ENCODE data around the gene ZNF701. TPM values are rescaled to one million over a fixed set of nuclear protein-coding genes. Genes with fewer than 3 reads are reported as not detected.

The ZNF701 gene
- polyA plus RNA-seq, 1 of the 3 experiments (the other 2 are of a cell fraction), result 3.8 TPM

- WGBS (ENCODE audit: low lambda C conversion rate), result 67% methylated on average over 20 of the region's 20 CpGs
Measured at GRCh38 chr19:52524086-52524485, 46.0 kb upstream of the ZNF701 start.

More at GRCh38 chr19:52524086-52524485, 46.0 kb upstream of the ZNF701 start:
- peaks cover 14% of the 10 kb centered on the region for H3K79me2 ChIP-seq (ENCODE audit: insufficient read depth)
- H3K27ac ChIP-seq (ENCODE audit: low read depth in 2 of 2, low read length in 1 of 2), result no peak overlapping the region
- no peaks in the 10 kb centered on the region for H3K27me3 ChIP-seq (ENCODE audit: insufficient read depth)
- no peak overlapping the region for H3K9ac ChIP-seq
- CTCF ChIA-PET, result no interaction called here
- H3K36me3 ChIP-seq (replicated peaks in 1 of 2; ENCODE audit: control insufficient read depth in 1 of 2, insufficient read depth in 2 of 2, low read length in 1 of 2), result no peaks in the 10 kb centered on the region
- no peak overlapping the region for H2AFZ ChIP-seq (ENCODE audit: low read depth)
- TF ChIP-seq MXI1 (IDR thresholded peaks at IDR 0.05; ENCODE audit: low read depth, low read length) (no peak), RCOR1 (IDR thresholded peaks at IDR 0.05; ENCODE audit: low read length) (no peak), FOSL2 (IDR thresholded peaks at IDR 0.05; ENCODE audit: borderline replicate concordance, low read depth) (no peak), MAX (IDR thresholded peaks at IDR 0.05; ENCODE audit: low read depth) (no peak), GATA2 (CRISPR knock-in tag; IDR thresholded peaks at IDR 0.05) (no peak), RXRA (IDR thresholded peaks at IDR 0.05; ENCODE audit: borderline replicate concordance, low read depth) (no peak), SMC3 (IDR thresholded peaks at IDR 0.05; ENCODE audit: low read depth, low read length) (no peak), GABPA (IDR thresholded peaks at IDR 0.05; ENCODE audit: low read depth) (no peak), RFX5 (IDR thresholded peaks at IDR 0.05; ENCODE audit: low read length) (no peak), TCF12 (IDR thresholded peaks at IDR 0.05) (no peak), REST (IDR thresholded peaks at IDR 0.05; ENCODE audit: low read depth, low read length) (no peak), EZH2phosphoT487 (IDR thresholded peaks at IDR 0.05; ENCODE audit: borderline replicate concordance, low read depth) (no peak), EP300 (IDR thresholded peaks at IDR 0.05; ENCODE audit: borderline replicate concordance in 1 of 2, low read depth in 1 of 2, low read length in 1 of 2) (no peak), NRF1 (IDR thresholded peaks at IDR 0.05; ENCODE audit: low read depth, low read length) (no peak), FOXJ3 (CRISPR knock-in tag; IDR thresholded peaks at IDR 0.05) (no peak), CTCF (IDR thresholded peaks at IDR 0.05) (no peak)
- H3K4me3 ChIP-seq (ENCODE audit: low read depth in 2 of 2, low read length in 1 of 2), result no peak overlapping the region
- H3K9me2 ChIP-seq, result no peaks in the 10 kb centered on the region
- peaks cover 0 to 10% of the 10 kb centered on the region in 2 experiments; a peak in 1 of 4 replicates for H3K4me1 ChIP-seq (ENCODE audit: control insufficient read depth in 1 of 2, insufficient read depth in 2 of 2, low read depth in 1 of 2, low read length in 1 of 2)
- no peaks in the 10 kb centered on the region for H4K20me1 ChIP-seq (ENCODE audit: insufficient read depth)
- H3K9me3 ChIP-seq, result no peaks in the 10 kb centered on the region
- H3F3A ChIP-seq (replicated peaks; ENCODE audit: insufficient read depth), result peaks cover 11% of the 10 kb centered on the region
- no peak for DNase-seq
- no peak overlapping the region for H3K4me2 ChIP-seq
- POLR2A ChIA-PET, result no interaction called here

All from SK-N-SH (cell line).